ENCODE results near the gene APBA1.

APBA1 gene

DNA sequence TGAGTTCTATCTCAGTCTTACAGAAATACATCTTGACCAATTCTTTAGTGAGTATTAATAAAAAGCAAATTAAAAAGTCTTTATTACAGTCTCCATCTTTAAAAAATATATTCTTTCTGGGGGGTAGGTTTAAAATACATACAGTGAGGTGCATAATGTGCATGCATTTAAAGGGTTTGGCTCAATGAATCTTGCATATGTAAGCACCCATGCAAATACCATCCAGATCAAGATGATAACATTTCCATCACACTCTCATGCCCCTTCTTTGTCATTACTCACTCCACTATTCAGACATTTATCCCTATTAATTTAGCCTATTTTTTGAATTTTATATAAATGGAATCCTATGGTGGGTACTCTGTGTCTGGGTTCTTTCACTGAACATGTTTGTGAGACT lies 113.0 kb downstream of the APBA1 start:
- Histone ChIP-seq H3K27ac (ENCODE audit: low read depth, low read length, severe bottlenecking) (no peak overlapping the region), H3K36me3 (ENCODE audit: control insufficient read depth, insufficient read depth, low read length) (no peaks in the 10 kb centered on the region), H3K4me1 (ENCODE audit: control insufficient read depth, insufficient read depth, low read length, poor library complexity, severe bottlenecking) (no peaks in the 10 kb centered on the region), H3K9me3 (ENCODE audit: control insufficient read depth, low read length) (no peaks in the 10 kb centered on the region), H3K4me3 (ENCODE audit: extremely low read depth, insufficient read depth, low read length, poor library complexity, severe bottlenecking) (no peak overlapping the region)

- Histone ChIP-seq H3K36me3 (ENCODE audit: control insufficient read depth, insufficient read depth, low read length) (no peaks in the 10 kb centered on the region), H3K9me3 (ENCODE audit: control insufficient read depth, low read length) (no peaks in the 10 kb centered on the region), H3K4me1 (ENCODE audit: control insufficient read depth, insufficient read depth, low read length, poor library complexity, severe bottlenecking) (no peaks in the 10 kb centered on the region), H3K27ac (ENCODE audit: low read depth, low read length, severe bottlenecking) (no peak overlapping the region), H3K4me3 (ENCODE audit: extremely low read depth, insufficient read depth, low read length, poor library complexity, severe bottlenecking) (no peak overlapping the region)
- WGBS, 2 experiments (ENCODE audit: insufficient coverage in 2 of 2): 81 to 92% methylated on average over 4 of the region's 4 CpGs
Observed at GRCh38 chr9:69556707-69557106, 115.5 kb downstream of the APBA1 start.

DNA sequence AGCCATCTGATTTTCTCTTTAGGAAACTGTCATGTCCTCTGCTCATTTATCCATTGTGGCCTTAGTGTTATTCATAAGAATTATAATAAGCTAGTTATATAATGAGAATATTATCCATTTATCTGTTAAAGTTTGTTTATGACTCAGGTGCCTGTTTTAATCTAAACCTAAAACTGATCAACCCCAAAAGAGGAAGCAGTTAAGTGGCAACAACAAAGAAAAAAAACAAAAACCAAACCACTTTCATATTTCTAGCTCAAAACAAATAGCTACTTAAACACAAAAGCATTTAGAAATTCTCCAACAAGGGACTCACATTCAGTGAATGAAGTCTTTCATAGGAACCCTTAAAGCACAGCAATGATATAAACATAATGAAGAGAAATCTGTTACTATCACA lies 116.4 kb downstream of the APBA1 start:
- no peaks in the 10 kb centered on the region for H3K9me3 ChIP-seq (ENCODE audit: control insufficient read depth, low read length)
- H3K4me3 ChIP-seq (ENCODE audit: extremely low read depth, insufficient read depth, low read length, poor library complexity, severe bottlenecking): no peak overlapping the region
- no peaks in the 10 kb centered on the region for H3K36me3 ChIP-seq (ENCODE audit: control insufficient read depth, insufficient read depth, low read length)
- H3K27ac ChIP-seq (ENCODE audit: low read depth, low read length, severe bottlenecking): no peak overlapping the region
- H3K4me1 ChIP-seq (ENCODE audit: control insufficient read depth, insufficient read depth, low read length, poor library complexity, severe bottlenecking): no peaks in the 10 kb centered on the region

DNA sequence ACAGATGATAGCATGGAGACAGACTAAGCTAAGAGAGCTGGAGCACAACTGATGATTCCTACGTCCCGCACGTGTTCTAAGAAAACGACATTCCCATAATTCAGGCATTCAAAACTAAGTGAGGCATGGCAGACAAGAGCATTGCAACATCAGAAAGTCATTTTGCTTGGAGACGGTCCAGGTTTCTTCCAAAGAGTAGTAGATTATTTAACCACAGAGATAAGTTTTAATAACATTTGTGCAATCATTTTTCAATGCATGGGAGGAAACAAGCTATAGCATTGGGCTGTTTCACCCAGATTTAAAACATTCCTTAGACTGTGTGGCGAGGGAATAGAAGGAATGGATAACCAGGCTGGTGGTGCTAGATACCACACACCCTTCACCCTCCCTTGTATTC lies 117.2 kb downstream of the APBA1 start:
- 80 to 96% methylated on average over 4 of the region's 6 CpGs for WGBS, 2 experiments (ENCODE audit: insufficient coverage in 2 of 2)
- Histone ChIP-seq H3K4me3 (ENCODE audit: extremely low read depth, insufficient read depth, low read length, poor library complexity, severe bottlenecking) (no peak overlapping the region), H3K4me1 (ENCODE audit: control insufficient read depth, insufficient read depth, low read length, poor library complexity, severe bottlenecking) (no peaks in the 10 kb centered on the region), H3K27ac (ENCODE audit: low read depth, low read length, severe bottlenecking) (no peak overlapping the region), H3K36me3 (ENCODE audit: control insufficient read depth, insufficient read depth, low read length) (no peaks in the 10 kb centered on the region), H3K9me3 (ENCODE audit: control insufficient read depth, low read length) (no peaks in the 10 kb centered on the region)

DNA sequence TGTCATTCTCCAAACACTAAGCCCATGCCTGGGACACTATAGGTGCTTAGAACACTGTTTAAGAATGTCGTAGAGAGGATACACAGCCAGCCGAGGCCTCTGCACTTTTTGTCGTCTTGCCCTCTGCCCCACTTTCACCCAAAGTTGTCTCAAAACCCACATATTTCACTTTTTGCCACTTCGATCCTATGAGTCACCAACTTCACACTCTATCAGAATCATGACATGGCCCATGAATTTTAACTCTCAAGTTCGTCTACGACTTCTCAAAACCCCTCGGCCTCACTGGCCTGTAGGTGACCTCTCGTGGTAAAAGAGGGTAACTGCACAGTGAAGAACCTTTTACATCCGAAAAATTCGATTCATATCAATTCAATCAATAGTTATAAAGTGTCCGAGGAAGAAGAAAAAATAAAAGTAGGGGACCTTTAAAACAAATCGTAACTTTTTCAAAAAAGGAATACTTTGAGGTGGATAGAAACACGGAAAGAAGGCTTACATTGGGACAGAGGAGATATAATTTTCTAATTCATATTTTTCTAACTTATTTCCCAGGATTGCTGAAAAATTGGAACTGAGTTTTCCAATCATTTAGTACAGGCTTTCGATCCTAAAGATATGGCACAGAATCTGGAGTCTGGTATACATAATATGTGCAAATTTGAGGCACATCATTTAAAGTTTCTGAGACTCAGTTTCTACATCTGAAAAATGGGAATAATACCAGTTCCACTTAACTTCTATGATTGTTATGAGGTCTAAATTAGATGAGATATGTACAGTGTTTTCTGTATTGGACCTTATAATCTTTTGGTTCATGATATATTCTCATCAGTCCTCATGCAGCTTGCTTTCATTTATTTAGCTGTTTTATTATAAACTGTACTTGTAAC lies 122.6 kb downstream of the APBA1 start:
- Histone ChIP-seq H3K27ac (ENCODE audit: low read depth, low read length, severe bottlenecking) (no peak overlapping the region), H3K36me3 (ENCODE audit: control insufficient read depth, insufficient read depth, low read length) (no peaks in the 10 kb centered on the region), H3K4me3 (ENCODE audit: extremely low read depth, insufficient read depth, low read length, poor library complexity, severe bottlenecking) (no peak overlapping the region), H3K9me3 (ENCODE audit: control insufficient read depth, low read length) (no peaks in the 10 kb centered on the region), H3K4me1 (ENCODE audit: control insufficient read depth, insufficient read depth, low read length, poor library complexity, severe bottlenecking) (no peaks in the 10 kb centered on the region)
- 55 to 59% methylated on average over 5 to 6 of the region's 14 CpGs for WGBS, 2 experiments (ENCODE audit: insufficient coverage in 2 of 2)

DNA sequence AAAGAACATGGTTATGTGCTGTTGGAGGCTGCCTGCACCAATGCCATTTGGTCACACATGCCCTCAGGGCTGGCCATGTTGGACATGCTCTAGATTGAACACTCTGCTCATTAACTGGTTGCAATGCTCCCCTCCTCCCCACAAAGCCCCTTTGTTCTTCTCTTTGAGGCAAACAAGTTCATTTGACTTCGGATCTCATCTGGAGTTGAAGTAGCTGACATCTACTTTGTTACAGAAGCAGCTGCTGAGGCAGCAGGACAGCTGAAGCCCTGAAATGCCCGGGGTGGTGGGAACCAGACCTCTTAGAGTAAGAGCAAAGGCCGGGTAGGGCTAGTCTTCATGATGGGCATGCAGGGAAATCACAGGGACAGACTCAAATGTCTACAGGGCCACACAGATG lies 123.5 kb downstream of the APBA1 start:
- 77 to 85% methylated on average over 2 to 3 of the region's 3 CpGs for WGBS, 2 experiments (ENCODE audit: insufficient coverage in 2 of 2)
- Histone ChIP-seq H3K36me3 (ENCODE audit: control insufficient read depth, insufficient read depth, low read length) (no peaks in the 10 kb centered on the region), H3K27ac (ENCODE audit: low read depth, low read length, severe bottlenecking) (no peak overlapping the region), H3K4me1 (ENCODE audit: control insufficient read depth, insufficient read depth, low read length, poor library complexity, severe bottlenecking) (no peaks in the 10 kb centered on the region), H3K4me3 (ENCODE audit: extremely low read depth, insufficient read depth, low read length, poor library complexity, severe bottlenecking) (no peak overlapping the region), H3K9me3 (ENCODE audit: control insufficient read depth, low read length) (no peaks in the 10 kb centered on the region)

DNA sequence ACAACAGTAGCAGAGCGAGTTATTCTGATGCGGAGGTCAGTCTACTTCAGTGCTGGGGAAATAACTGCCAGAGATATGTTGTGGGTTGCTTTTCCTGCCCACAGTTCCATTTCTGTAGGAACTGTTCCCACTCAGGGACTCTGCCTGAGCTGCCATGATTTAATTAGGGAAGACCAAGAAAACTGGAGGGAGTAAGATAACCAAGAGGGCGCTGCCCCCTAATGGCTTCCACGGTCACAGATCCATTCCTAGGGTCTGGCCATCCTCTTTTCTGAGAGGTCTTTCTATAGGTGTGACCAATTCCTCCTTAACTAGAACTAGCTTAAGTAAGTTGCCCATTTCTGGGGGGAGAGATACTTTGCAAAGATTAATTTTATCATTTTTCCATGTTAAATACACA lies 125.9 kb downstream of the APBA1 start:
- no peaks in the 10 kb centered on the region for H3K9me3 ChIP-seq (ENCODE audit: control insufficient read depth, low read length)
- H3K4me3 ChIP-seq (ENCODE audit: extremely low read depth, insufficient read depth, low read length, poor library complexity, severe bottlenecking): no peak overlapping the region
- H3K4me1 ChIP-seq (ENCODE audit: control insufficient read depth, insufficient read depth, low read length, poor library complexity, severe bottlenecking): no peaks in the 10 kb centered on the region
- H3K27ac ChIP-seq (ENCODE audit: low read depth, low read length, severe bottlenecking): no peak overlapping the region
- no peaks in the 10 kb centered on the region for H3K36me3 ChIP-seq (ENCODE audit: control insufficient read depth, insufficient read depth, low read length)
- 33 to 44% methylated on average over 1 to 3 of the region's 4 CpGs for WGBS, 2 experiments (ENCODE audit: insufficient coverage in 2 of 2)

DNA sequence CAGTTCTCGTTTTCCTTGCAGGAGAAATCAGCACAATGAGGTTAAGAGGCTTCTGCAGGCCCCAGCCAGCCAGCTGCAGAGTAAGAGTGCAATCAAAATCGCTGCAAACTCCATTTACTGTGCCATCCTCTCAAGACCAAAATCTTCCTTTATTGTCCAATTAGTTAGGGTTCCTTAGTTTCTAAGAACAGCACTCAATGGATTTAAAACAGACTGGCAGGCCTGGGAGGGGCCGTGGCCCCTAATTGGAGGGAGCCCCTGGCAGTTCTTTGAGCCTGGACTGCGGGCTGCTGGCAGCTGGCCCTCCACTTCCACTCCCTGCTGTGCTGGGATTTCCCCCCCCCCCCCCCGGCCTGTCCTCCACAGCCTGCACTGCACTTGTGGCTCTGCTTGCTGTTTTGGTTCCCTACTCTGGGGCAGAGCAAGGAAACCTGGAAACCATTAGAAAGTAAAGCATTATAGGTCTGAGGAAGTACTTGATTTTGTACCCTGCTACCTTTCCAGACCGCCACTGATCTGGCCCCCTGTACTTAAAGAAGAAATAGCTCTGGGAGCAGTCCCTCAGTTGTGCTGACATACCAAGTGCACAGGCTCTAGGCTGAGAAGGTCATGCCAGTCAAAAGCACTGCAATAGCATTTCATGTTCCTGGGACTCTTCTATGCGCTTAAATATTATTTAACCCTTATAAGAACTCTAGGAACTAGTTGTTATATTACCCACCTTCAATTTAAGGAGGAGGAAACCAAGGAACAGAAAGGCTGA lies 129.0 kb downstream of the APBA1 start:
- no peak overlapping the region for H3K4me3 ChIP-seq (ENCODE audit: extremely low read depth, insufficient read depth, low read length, poor library complexity, severe bottlenecking)
- H3K27ac ChIP-seq (ENCODE audit: low read depth, low read length, severe bottlenecking): no peak overlapping the region
- H3K9me3 ChIP-seq (ENCODE audit: control insufficient read depth, low read length): no peaks in the 10 kb centered on the region
- WGBS, 2 experiments (ENCODE audit: insufficient coverage in 2 of 2): 30 to 37% methylated on average over 2 of the region's 7 CpGs
- no peaks in the 10 kb centered on the region for H3K36me3 ChIP-seq (ENCODE audit: control insufficient read depth, insufficient read depth, low read length)
- H3K4me1 ChIP-seq (ENCODE audit: control insufficient read depth, insufficient read depth, low read length, poor library complexity, severe bottlenecking): no peaks in the 10 kb centered on the region

GRCh38 chr9:69542058-69542457 lies 130.1 kb downstream of the APBA1 start:
- no peak overlapping the region for H3K27ac ChIP-seq (ENCODE audit: low read depth, low read length, severe bottlenecking)
- no peaks in the 10 kb centered on the region for H3K4me1 ChIP-seq (ENCODE audit: control insufficient read depth, insufficient read depth, low read length, poor library complexity, severe bottlenecking)
- H3K36me3 ChIP-seq (ENCODE audit: control insufficient read depth, insufficient read depth, low read length): no peaks in the 10 kb centered on the region
- no peaks in the 10 kb centered on the region for H3K9me3 ChIP-seq (ENCODE audit: control insufficient read depth, low read length)
- no peak overlapping the region for H3K4me3 ChIP-seq (ENCODE audit: extremely low read depth, insufficient read depth, low read length, poor library complexity, severe bottlenecking)
- WGBS, 2 experiments (ENCODE audit: insufficient coverage in 2 of 2): 88% methylated on average over 1 of the region's 6 CpGs; no CpG with 5 or more reads in 1 of the 2 experiments

- no CpG with 5 or more reads among the region's 1 CpG for WGBS, 2 experiments (ENCODE audit: insufficient coverage in 2 of 2)
- Histone ChIP-seq H3K4me1 (ENCODE audit: control insufficient read depth, insufficient read depth, low read length, poor library complexity, severe bottlenecking) (no peaks in the 10 kb centered on the region), H3K27ac (ENCODE audit: low read depth, low read length, severe bottlenecking) (no peak overlapping the region), H3K9me3 (ENCODE audit: control insufficient read depth, low read length) (no peaks in the 10 kb centered on the region), H3K36me3 (ENCODE audit: control insufficient read depth, insufficient read depth, low read length) (no peaks in the 10 kb centered on the region), H3K4me3 (ENCODE audit: extremely low read depth, insufficient read depth, low read length, poor library complexity, severe bottlenecking) (no peak overlapping the region)
Observed at GRCh38 chr9:69535911-69536310, 136.3 kb downstream of the APBA1 start.

GRCh38 chr9:69535286-69535832 lies 136.8 kb downstream of the APBA1 start:
- no peak overlapping the region for H3K4me3 ChIP-seq (ENCODE audit: extremely low read depth, insufficient read depth, low read length, poor library complexity, severe bottlenecking)
- no peak overlapping the region for H3K27ac ChIP-seq (ENCODE audit: low read depth, low read length, severe bottlenecking)
- H3K36me3 ChIP-seq (ENCODE audit: control insufficient read depth, insufficient read depth, low read length): no peaks in the 10 kb centered on the region
- no peaks in the 10 kb centered on the region for H3K9me3 ChIP-seq (ENCODE audit: control insufficient read depth, low read length)
- WGBS, 2 experiments (ENCODE audit: insufficient coverage in 2 of 2): 78% methylated on average over 1 of the region's 1 CpG; no CpG with 5 or more reads in 1 of the 2 experiments
- no peaks in the 10 kb centered on the region for H3K4me1 ChIP-seq (ENCODE audit: control insufficient read depth, insufficient read depth, low read length, poor library complexity, severe bottlenecking)

Data from mesodermal cell (in vitro differentiated cells).